ENCODE measurements around the gene STRAP.
"Not testable (repeated sequence)": the region's sequence is repeated elsewhere in the genome, so short reads cannot be mapped to it uniquely, and the experiment has no call there.

Gene STRAP

GRCh38 chr12:15931590-15932053 lies 49.4 kb downstream of the STRAP start:
- H3K9me3 ChIP-seq (ENCODE audit: low read length), result no peaks in the 10 kb centered on the region
- no peaks in the 10 kb centered on the region for H3K27me3 ChIP-seq (ENCODE audit: control insufficient read depth in 1 of 2, insufficient read depth in 2 of 2, low read length in 2 of 2)
- no peaks in the 10 kb centered on the region for H3K36me3 ChIP-seq (ENCODE audit: insufficient read depth, low read length)
- H3K9ac ChIP-seq (ENCODE audit: low read length), result no peak overlapping the region
- H3K4me3 ChIP-seq (ENCODE audit: low read depth in 1 of 2, low read length in 2 of 2), result no peak overlapping the region
- H3K4me1 ChIP-seq (ENCODE audit: insufficient read depth, low read length), result peaks cover 16% of the 10 kb centered on the region
- no peak overlapping the region for H3K27ac ChIP-seq (ENCODE audit: low read depth, low read length)

GRCh38 chr12:15932327-15932726 lies 50.1 kb downstream of the STRAP start:
- Histone ChIP-seq H3K36me3 (ENCODE audit: insufficient read depth, low read length) (no peaks in the 10 kb centered on the region), H3K4me1 (ENCODE audit: insufficient read depth, low read length) (peaks cover 16% of the 10 kb centered on the region), H3K9ac (ENCODE audit: low read length) (no peak overlapping the region), H3K27me3 (ENCODE audit: control insufficient read depth in 1 of 2, insufficient read depth in 2 of 2, low read length in 2 of 2) (no peaks in the 10 kb centered on the region), H3K27ac (ENCODE audit: low read depth, low read length) (no peak overlapping the region), H3K9me3 (ENCODE audit: low read length) (no peaks in the 10 kb centered on the region), H3K4me3 (ENCODE audit: low read depth in 1 of 2, low read length in 2 of 2) (no peak overlapping the region)

- H3K36me3 ChIP-seq (ENCODE audit: insufficient read depth, low read length), result no peaks in the 10 kb centered on the region
- H3K9me3 ChIP-seq (ENCODE audit: low read length), result no peaks in the 10 kb centered on the region
- no peak overlapping the region for H3K9ac ChIP-seq (ENCODE audit: low read length)
- no peak overlapping the region for H3K4me3 ChIP-seq (ENCODE audit: low read depth in 1 of 2, low read length in 2 of 2)
- no peaks in the 10 kb centered on the region for H3K27me3 ChIP-seq (ENCODE audit: control insufficient read depth in 1 of 2, insufficient read depth in 2 of 2, low read length in 2 of 2)
- H3K4me1 ChIP-seq (ENCODE audit: insufficient read depth, low read length), result peaks cover 15% of the 10 kb centered on the region
- H3K27ac ChIP-seq (ENCODE audit: low read depth, low read length), result no peak overlapping the region
Measured at GRCh38 chr12:15932971-15933370, 50.8 kb downstream of the STRAP start.

GRCh38 chr12:15933751-15934150 lies 51.6 kb downstream of the STRAP start:
- H3K27me3 ChIP-seq (ENCODE audit: control insufficient read depth in 1 of 2, insufficient read depth in 2 of 2, low read length in 2 of 2), result no peaks in the 10 kb centered on the region
- peaks cover 8% of the 10 kb centered on the region for H3K4me1 ChIP-seq (ENCODE audit: insufficient read depth, low read length)
- no peak overlapping the region for H3K4me3 ChIP-seq (ENCODE audit: low read depth in 1 of 2, low read length in 2 of 2)
- no peaks in the 10 kb centered on the region for H3K36me3 ChIP-seq (ENCODE audit: insufficient read depth, low read length)
- H3K27ac ChIP-seq (ENCODE audit: low read depth, low read length), result no peak overlapping the region
- no peaks in the 10 kb centered on the region for H3K9me3 ChIP-seq (ENCODE audit: low read length)
- H3K9ac ChIP-seq (ENCODE audit: low read length), result no peak overlapping the region

GRCh38 chr12:15936751-15937150 lies 54.6 kb downstream of the STRAP start:
- Histone ChIP-seq H3K4me1 (ENCODE audit: insufficient read depth, low read length) (no peaks in the 10 kb centered on the region), H3K36me3 (ENCODE audit: insufficient read depth, low read length) (no peaks in the 10 kb centered on the region), H3K9me3 (ENCODE audit: low read length) (no peaks in the 10 kb centered on the region), H3K4me3 (ENCODE audit: low read depth in 1 of 2, low read length in 2 of 2) (no peak overlapping the region), H3K27ac (ENCODE audit: low read depth, low read length) (no peak overlapping the region), H3K27me3 (ENCODE audit: control insufficient read depth in 1 of 2, insufficient read depth in 2 of 2, low read length in 2 of 2) (no peaks in the 10 kb centered on the region), H3K9ac (ENCODE audit: low read length) (no peak overlapping the region)

- Histone ChIP-seq H3K36me3 (ENCODE audit: insufficient read depth, low read length) (no peaks in the 10 kb centered on the region), H3K4me1 (ENCODE audit: insufficient read depth, low read length) (no peaks in the 10 kb centered on the region), H3K9me3 (ENCODE audit: low read length) (no peaks in the 10 kb centered on the region), H3K27ac (ENCODE audit: low read depth, low read length) (no peak overlapping the region), H3K9ac (ENCODE audit: low read length) (no peak overlapping the region), H3K27me3 (ENCODE audit: control insufficient read depth in 1 of 2, insufficient read depth in 2 of 2, low read length in 2 of 2) (no peaks in the 10 kb centered on the region), H3K4me3 (ENCODE audit: low read depth in 1 of 2, low read length in 2 of 2) (no peak overlapping the region)
Measured at GRCh38 chr12:15937902-15938301, 55.7 kb downstream of the STRAP start.

- Histone ChIP-seq H3K9me3 (ENCODE audit: low read length) (no peaks in the 10 kb centered on the region), H3K4me1 (ENCODE audit: insufficient read depth, low read length) (no peaks in the 10 kb centered on the region), H3K4me3 (ENCODE audit: low read depth in 1 of 2, low read length in 2 of 2) (no peak overlapping the region), H3K9ac (ENCODE audit: low read length) (no peak overlapping the region), H3K36me3 (ENCODE audit: insufficient read depth, low read length) (no peaks in the 10 kb centered on the region), H3K27ac (ENCODE audit: low read depth, low read length) (no peak overlapping the region), H3K27me3 (ENCODE audit: control insufficient read depth in 1 of 2, insufficient read depth in 2 of 2, low read length in 2 of 2) (no peaks in the 10 kb centered on the region)
Measured at GRCh38 chr12:15939111-15939510, 56.9 kb downstream of the STRAP start.

- Histone ChIP-seq H3K27me3 (ENCODE audit: control insufficient read depth in 1 of 2, insufficient read depth in 2 of 2, low read length in 2 of 2) (no peaks in the 10 kb centered on the region), H3K4me1 (ENCODE audit: insufficient read depth, low read length) (no peaks in the 10 kb centered on the region), H3K4me3 (ENCODE audit: low read depth in 1 of 2, low read length in 2 of 2) (no peak overlapping the region), H3K36me3 (ENCODE audit: insufficient read depth, low read length) (no peaks in the 10 kb centered on the region), H3K9me3 (ENCODE audit: low read length) (no peaks in the 10 kb centered on the region), H3K27ac (ENCODE audit: low read depth, low read length) (no peak overlapping the region), H3K9ac (ENCODE audit: low read length) (no peak overlapping the region)
Measured at GRCh38 chr12:15942475-15942874, 60.3 kb downstream of the STRAP start.

- H3K9me3 ChIP-seq (ENCODE audit: low read length), result not testable (repeated sequence)
Measured at GRCh38 chr12:15943519-15943918, 61.3 kb downstream of the STRAP start.

GRCh38 chr12:15948461-15948860 lies 66.3 kb downstream of the STRAP start:
- not testable (repeated sequence) for H3K27ac ChIP-seq (ENCODE audit: low read depth, low read length); H3K27me3 ChIP-seq (ENCODE audit: control insufficient read depth in 1 of 2, insufficient read depth in 2 of 2, low read length in 2 of 2); H3K9ac ChIP-seq (ENCODE audit: low read length); H3K36me3 ChIP-seq (ENCODE audit: insufficient read depth, low read length); H3K9me3 ChIP-seq (ENCODE audit: low read length); H3K4me3 ChIP-seq (ENCODE audit: low read depth in 1 of 2, low read length in 2 of 2); H3K4me1 ChIP-seq (ENCODE audit: insufficient read depth, low read length)

More at GRCh38 chr12:15943519-15943918, 61.3 kb downstream of the STRAP start:
- not testable (repeated sequence) for H3K4me1 ChIP-seq (ENCODE audit: insufficient read depth, low read length); H3K27ac ChIP-seq (ENCODE audit: low read depth, low read length); H3K4me3 ChIP-seq (ENCODE audit: low read depth in 1 of 2, low read length in 2 of 2); H3K36me3 ChIP-seq (ENCODE audit: insufficient read depth, low read length); H3K9ac ChIP-seq (ENCODE audit: low read length); H3K27me3 ChIP-seq (ENCODE audit: control insufficient read depth in 1 of 2, insufficient read depth in 2 of 2, low read length in 2 of 2)
